Omental fat pad (tissue), 4 donors: Measurements from ENCODE around the gene TNRC6B. TPM values are rescaled to one million over a fixed set of nuclear protein-coding genes. Genes with fewer than 3 reads are reported as not detected.

Experiments used
- ATAC-seq: fragments of 150-250 bp; one replicate; pipeline ENCODE4 v1.9.1; 2016; ENCODE audit warnings: mild to moderate bottlenecking, moderate library complexity; ENCODE audit not compliant: low FRiP score
- DNase-seq: peaks from one replicate; pipeline ENCODE4 v3.0.0-alpha.2; 2019; ENCODE audit warnings: low spot score
- total RNA-seq, 4 donors: library from RNA; depleted of rRNA; stranded (reverse); fragments of >200 nt; gene quantifications; one replicate each; pipeline ENCODE4 v1.1.0, GENCODE V29; 2016
- TF ChIP-seq, protein P1 (sequence below), 3 donors: fragments of 450-650 bp; IDR thresholded peaks; one replicate each; pipeline ENCODE4 v1.5.1; 2016 to 2017; ENCODE audit warnings: antibody characterized with exemption in 3 of 3, mild to moderate bottlenecking in 3 of 3, moderate library complexity in 2 of 3

The TNRC6B gene
- total RNA-seq, 4 donors from 2014 or later, result 17.2 to 57.8 (median 31.9) TPM

DNA sequence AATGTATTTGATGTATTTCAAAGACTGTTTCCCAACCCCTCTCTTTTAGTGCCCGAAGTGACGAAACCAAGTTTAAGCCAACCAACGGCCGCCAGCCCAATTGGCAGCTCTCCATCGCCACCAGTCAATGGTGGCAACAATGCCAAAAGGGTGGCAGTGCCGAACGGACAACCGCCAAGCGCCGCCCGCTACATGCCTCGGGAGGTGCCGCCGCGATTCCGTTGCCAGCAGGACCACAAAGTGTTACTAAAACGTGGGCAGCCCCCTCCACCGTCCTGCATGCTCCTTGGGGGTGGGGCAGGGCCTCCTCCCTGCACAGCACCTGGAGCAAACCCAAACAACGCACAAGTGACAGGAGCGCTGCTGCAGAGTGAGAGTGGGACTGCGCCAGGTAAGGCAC is 84.1 kb downstream of the TNRC6B start:
- TF ChIP-seq, protein P1, sequence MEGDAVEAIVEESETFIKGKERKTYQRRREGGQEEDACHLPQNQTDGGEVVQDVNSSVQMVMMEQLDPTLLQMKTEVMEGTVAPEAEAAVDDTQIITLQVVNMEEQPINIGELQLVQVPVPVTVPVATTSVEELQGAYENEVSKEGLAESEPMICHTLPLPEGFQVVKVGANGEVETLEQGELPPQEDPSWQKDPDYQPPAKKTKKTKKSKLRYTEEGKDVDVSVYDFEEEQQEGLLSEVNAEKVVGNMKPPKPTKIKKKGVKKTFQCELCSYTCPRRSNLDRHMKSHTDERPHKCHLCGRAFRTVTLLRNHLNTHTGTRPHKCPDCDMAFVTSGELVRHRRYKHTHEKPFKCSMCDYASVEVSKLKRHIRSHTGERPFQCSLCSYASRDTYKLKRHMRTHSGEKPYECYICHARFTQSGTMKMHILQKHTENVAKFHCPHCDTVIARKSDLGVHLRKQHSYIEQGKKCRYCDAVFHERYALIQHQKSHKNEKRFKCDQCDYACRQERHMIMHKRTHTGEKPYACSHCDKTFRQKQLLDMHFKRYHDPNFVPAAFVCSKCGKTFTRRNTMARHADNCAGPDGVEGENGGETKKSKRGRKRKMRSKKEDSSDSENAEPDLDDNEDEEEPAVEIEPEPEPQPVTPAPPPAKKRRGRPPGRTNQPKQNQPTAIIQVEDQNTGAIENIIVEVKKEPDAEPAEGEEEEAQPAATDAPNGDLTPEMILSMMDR (IDR thresholded peaks at IDR 0.05), result no peak
- ATAC-seq (no peak), DNase-seq (no peak)

DNA sequence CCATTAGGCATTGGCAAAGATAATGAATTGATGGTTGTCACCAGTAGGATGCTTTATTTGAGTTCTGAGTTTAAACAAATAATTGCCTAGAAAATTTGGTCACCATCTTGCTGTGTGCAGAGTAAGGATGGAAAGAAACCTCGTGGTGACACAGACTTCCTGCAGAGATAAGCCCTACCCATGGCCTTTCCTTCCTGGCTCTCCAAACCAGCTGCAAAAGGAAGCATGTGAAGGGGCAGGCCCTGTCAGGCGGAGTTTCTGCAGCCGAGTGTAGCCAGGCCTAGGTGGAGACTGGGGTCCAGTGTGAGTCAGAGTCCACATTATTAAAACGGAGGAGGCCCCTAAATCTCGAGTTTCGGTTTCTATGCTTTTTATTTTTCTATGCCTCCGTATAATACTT is 85.5 kb downstream of the TNRC6B start:
- no peak for DNase-seq
- ATAC-seq, result no peak
- TF ChIP-seq, protein P1 (IDR thresholded peaks at IDR 0.05), result no peak

DNA sequence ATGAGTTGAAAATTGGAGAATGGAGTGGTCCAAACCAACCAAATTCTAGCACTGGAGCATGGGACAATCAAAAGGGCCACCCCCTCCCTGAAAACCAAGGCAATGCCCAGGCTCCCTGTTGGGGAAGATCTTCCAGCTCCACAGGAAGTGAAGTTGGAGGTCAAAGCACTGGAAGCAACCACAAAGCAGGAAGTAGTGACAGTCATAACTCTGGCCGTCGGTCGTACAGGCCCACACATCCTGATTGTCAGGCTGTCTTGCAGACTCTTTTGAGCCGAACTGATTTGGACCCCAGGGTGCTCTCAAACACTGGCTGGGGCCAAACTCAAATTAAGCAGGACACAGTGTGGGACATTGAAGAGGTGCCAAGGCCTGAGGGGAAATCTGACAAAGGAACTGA is 88.1 kb downstream of the TNRC6B start:
- TF ChIP-seq, protein P1 (IDR thresholded peaks at IDR 0.05), result no peak
- DNase-seq (no peak), ATAC-seq (no peak)

DNA sequence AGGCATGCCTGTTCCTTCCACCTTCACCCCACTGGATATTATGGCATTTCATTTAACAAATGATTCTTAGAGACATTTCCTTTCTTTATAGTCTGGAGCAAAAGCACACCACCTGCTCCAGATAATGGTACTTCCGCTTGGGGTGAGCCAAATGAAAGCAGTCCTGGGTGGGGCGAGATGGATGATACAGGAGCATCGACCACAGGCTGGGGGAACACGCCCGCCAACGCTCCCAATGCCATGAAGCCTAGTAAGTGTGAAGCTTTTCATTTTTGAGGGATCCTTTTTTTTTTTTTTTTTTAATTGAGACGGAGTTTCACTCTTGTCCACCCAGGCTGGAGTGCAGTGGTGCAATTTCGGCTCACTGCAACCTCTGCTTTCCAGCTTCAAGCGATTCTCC is 92.3 kb downstream of the TNRC6B start:
- DNase-seq, result no peak
- no peak for ATAC-seq
- TF ChIP-seq, protein P1 (IDR thresholded peaks at IDR 0.05), result no peak

DNA sequence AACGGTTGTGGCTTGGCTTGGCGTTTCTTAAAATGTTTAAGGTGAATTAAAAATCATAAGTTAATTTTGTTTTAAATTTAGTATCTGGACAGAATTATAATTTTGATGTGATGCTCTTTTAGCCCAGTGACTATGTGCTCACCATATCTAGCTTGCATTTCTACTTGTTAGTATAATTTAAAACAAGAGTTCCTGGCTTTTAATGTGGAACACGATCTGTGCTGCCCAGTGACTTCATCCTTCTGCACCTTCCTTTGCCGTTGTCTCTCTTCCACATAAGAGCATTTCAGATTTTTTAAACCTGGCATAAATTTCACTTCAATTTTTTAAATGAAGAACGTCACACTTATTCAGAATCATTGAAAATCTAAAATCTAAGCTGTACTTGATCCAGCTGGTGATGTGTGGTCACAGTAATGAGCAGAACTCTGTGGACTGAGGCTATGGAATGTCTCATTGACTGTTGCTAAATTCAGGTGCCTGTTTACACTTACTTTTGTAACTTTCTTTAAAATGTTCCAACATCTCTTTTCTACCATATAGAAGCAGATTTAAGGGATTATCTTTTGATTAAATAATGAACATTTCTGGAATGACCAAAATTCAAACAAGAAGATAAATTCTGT is 93.1 kb downstream of the TNRC6B start:
- DNase-seq (no peak), ATAC-seq (no peak)
- TF ChIP-seq, protein P1 (IDR thresholded peaks at IDR 0.05), result no peak

DNA sequence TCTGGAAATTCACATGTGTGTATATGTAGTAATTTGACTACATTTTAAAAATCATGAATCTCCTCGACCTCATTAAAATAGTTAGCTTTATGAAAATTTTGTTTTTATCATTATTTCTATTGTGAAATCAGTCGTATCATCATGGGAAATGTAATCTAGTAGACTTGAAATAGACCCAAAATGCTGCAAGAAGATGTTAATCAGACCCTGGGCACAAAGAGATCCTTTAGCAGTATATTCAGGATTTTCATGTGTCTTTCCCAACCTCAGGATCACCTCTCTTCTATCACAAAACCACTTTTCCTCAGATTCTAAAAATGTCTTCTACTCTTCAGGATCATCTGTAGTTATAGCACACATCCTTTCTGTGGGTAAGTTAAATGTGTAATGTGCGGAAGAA is 93.7 kb downstream of the TNRC6B start:
- TF ChIP-seq, protein P1 (IDR thresholded peaks at IDR 0.05), result no peak
- ATAC-seq (no peak), DNase-seq (no peak)

DNA sequence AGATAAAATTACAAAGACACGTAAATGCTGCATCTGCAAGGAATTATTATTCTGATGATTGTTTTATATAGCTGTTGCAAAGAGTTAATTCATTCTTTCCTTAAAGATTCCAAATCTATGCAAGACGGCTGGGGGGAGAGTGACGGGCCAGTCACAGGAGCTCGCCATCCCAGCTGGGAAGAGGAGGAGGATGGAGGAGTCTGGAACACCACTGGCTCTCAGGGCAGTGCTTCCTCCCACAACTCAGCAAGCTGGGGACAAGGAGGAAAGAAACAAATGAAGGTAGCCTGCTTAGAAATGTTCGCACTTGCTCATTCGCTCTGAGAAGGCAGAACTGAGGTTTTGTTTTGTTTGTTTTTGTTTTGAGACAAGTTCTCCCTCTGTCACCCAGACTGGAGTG is 95.6 kb downstream of the TNRC6B start:
- DNase-seq (no peak), ATAC-seq (no peak)
- TF ChIP-seq, protein P1 (IDR thresholded peaks at IDR 0.05), result no peak
